ENCODE results near the gene TSLP.

TSLP gene

GRCh38 chr5:111099058-111099778 lies 27.7 kb downstream of the TSLP start:
- Histone ChIP-seq H3K4me3 (ENCODE audit: low read depth, low read length) (no peak overlapping the region), H3K27me3 (replicated peaks) (no peaks in the 10 kb centered on the region), H3K27ac (no peak overlapping the region), H3K36me3 (replicated peaks) (peaks cover 38% of the 10 kb centered on the region)
- DNase-seq: no peak
- in situ Hi-C loops (cut with HindIII; ENCODE audit: low pct_ligation_motif_present, low sequenced_read_pairs): no loop called here
- no peak for TF ChIP-seq CTCF (IDR thresholded peaks at IDR 0.05; ENCODE audit: low read depth, low read length, missing control alignments)

GRCh38 chr5:111106320-111106948 lies 34.9 kb downstream of the TSLP start:
- in situ Hi-C loops (cut with HindIII; ENCODE audit: low pct_ligation_motif_present, low sequenced_read_pairs): no loop called here
- DNase-seq: no peak
- Histone ChIP-seq H3K36me3 (replicated peaks) (peaks cover 52% of the 10 kb centered on the region), H3K27me3 (replicated peaks) (no peaks in the 10 kb centered on the region), H3K27ac (no peak overlapping the region), H3K4me3 (ENCODE audit: low read depth, low read length) (no peak overlapping the region)
- TF ChIP-seq CTCF (IDR thresholded peaks at IDR 0.05; ENCODE audit: low read depth, low read length, missing control alignments): no peak

- in situ Hi-C loops (cut with HindIII; ENCODE audit: low pct_ligation_motif_present, low sequenced_read_pairs): no loop called here
- no peak for DNase-seq
- H3K27ac ChIP-seq: no peak overlapping the region
- no peak for TF ChIP-seq CTCF (IDR thresholded peaks at IDR 0.05; ENCODE audit: low read depth, low read length, missing control alignments)
- H3K36me3 ChIP-seq (replicated peaks): peaks cover 56% of the 10 kb centered on the region
- H3K27me3 ChIP-seq (replicated peaks): no peaks in the 10 kb centered on the region
- no peak overlapping the region for H3K4me3 ChIP-seq (ENCODE audit: low read depth, low read length)
Measured at GRCh38 chr5:111107371-111107770, 35.9 kb downstream of the TSLP start.

- TF ChIP-seq CTCF (IDR thresholded peaks at IDR 0.05; ENCODE audit: low read depth, low read length, missing control alignments): no peak
- in situ Hi-C loops (cut with HindIII; ENCODE audit: low pct_ligation_motif_present, low sequenced_read_pairs): no loop called here
Measured at GRCh38 chr5:111111956-111112355, 40.4 kb downstream of the TSLP start.

DNA sequence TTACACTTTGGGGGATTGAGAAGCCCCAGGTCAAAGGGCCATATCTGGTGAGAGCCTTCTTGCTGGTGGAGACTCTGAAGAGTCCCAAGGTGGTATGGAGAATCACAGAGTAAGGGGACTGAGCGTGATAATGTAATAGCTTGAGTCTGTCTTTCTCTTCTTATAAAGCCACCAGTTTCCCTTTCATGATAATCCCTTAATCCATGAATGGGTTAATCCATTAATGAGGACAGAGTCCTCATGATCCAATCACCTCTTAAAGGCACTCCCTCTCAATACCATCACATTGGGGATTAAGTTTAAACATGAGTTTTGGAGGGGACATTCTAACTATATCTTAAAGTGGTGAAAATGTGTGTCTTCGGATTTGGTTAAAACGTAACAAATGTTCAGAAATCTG lies 42.2 kb downstream of the TSLP start:
- in situ Hi-C loops (cut with HindIII; ENCODE audit: low pct_ligation_motif_present, low sequenced_read_pairs): no loop called here
- no peak for TF ChIP-seq CTCF (IDR thresholded peaks at IDR 0.05; ENCODE audit: low read depth, low read length, missing control alignments)
- no peaks in the 10 kb centered on the region for H3K27me3 ChIP-seq (replicated peaks)
- no peak overlapping the region for H3K27ac ChIP-seq
- peaks cover 31% of the 10 kb centered on the region for H3K36me3 ChIP-seq (replicated peaks)
- DNase-seq: no peak
- H3K4me3 ChIP-seq (ENCODE audit: low read depth, low read length): no peak overlapping the region

More at GRCh38 chr5:111111956-111112355, 40.4 kb downstream of the TSLP start:
- DNase-seq: no peak
- Histone ChIP-seq H3K27ac (no peak overlapping the region), H3K4me3 (ENCODE audit: low read depth, low read length) (no peak overlapping the region), H3K36me3 (replicated peaks) (peaks cover 33% of the 10 kb centered on the region), H3K27me3 (replicated peaks) (no peaks in the 10 kb centered on the region)
